DND-41 (cell line): ENCODE results near the gene ALG2.

ENCODE experiments used
- CTCF ChIP-seq: IDR thresholded peaks from 2 replicates; pipeline ENCODE4 v1.5.1; 2012; ENCODE audit warnings: borderline replicate concordance, low read length, moderate library complexity, mild to moderate bottlenecking; ENCODE audit not compliant: poor library complexity, severe bottlenecking; ENCODE audit errors: extremely low read depth
- EZH2 ChIP-seq: IDR thresholded peaks from 3 replicates; pipeline ENCODE4 v1.6.1; 2012; ENCODE audit warnings: borderline replicate concordance, low read depth, mild to moderate bottlenecking, moderate library complexity, low read length, inconsistent platforms; ENCODE audit not compliant: severe bottlenecking

GRCh38 chr9:99181206-99181605, 40.5 kb downstream of the ALG2 start:
- TF ChIP-seq CTCF: no peak
- no peak for TF ChIP-seq EZH2
